SK-N-MC (cell line): Measurements from ENCODE around the gene POR.

ENCODE experiments used
- DNase-seq: peaks from one replicate; pipeline ENCODE4 v3.0.0-alpha.2; 2011; ENCODE audit warnings: low read depth, low spot score
- H3K27ac ChIP-seq: fragments of 200-600 bp; sonication (generic); 2 replicates; pipeline ENCODE4 v1.5.1; 2016; ENCODE audit warnings: mixed run types
- H3K36me3 ChIP-seq: fragments of 200-600 bp; sonication (generic); 2 replicates; pipeline ENCODE4 v1.6.1; 2017; ENCODE audit warnings: antibody characterized with exemption, low read length, mixed read lengths; ENCODE audit not compliant: insufficient read depth
- H3K4me3 ChIP-seq: fragments of 200-600 bp; sonication (generic); 2 replicates; pipeline ENCODE4 v1.5.1; 2016
- H3K9ac ChIP-seq: fragments of 200-600 bp; sonication (generic); 2 replicates; pipeline ENCODE4 v1.8.0; 2017; ENCODE audit warnings: mixed run types, mixed read lengths; ENCODE audit not compliant: insufficient read length
- H3K9me3 ChIP-seq: fragments of 200-600 bp; sonication (generic); 2 replicates; pipeline ENCODE4 v1.6.1; 2017; ENCODE audit warnings: low read depth, mild to moderate bottlenecking, antibody characterized with exemption, low read length, moderate library complexity, mixed read lengths
- EZH2 ChIP-seq: fragments of 200-600 bp; sonication (generic); IDR thresholded peaks from one replicate; pipeline ENCODE4 v1.6.1; 2017; ENCODE audit warnings: antibody characterized with exemption
- FOXP2 ChIP-seq: optimal IDR thresholded peaks from 2 replicates; pipeline ENCODE3; 2011; ENCODE audit warnings: mild to moderate bottlenecking, moderate library complexity; ENCODE audit not compliant: insufficient read depth; ENCODE audit errors: extremely low read length, control extremely low read depth
- POLR2AphosphoS5 ChIP-seq: IDR thresholded peaks from 2 replicates; pipeline ENCODE4 v1.6.1; 2012; ENCODE audit warnings: mild to moderate bottlenecking, low read depth, low read length, borderline replicate concordance

The POR gene

GRCh38 chr7:75922966-75923603 lies 8.1 kb downstream of the POR start:
- H3K36me3 ChIP-seq, result no peaks in the 10 kb centered on the region
- no peak overlapping the region for H3K9ac ChIP-seq
- no peak overlapping the region for H3K4me3 ChIP-seq
- H3K27ac ChIP-seq, result no peak overlapping the region
- no peak for DNase-seq
- no peaks in the 10 kb centered on the region for H3K9me3 ChIP-seq
- TF ChIP-seq FOXP2 (no peak), EZH2 (no peak), POLR2AphosphoS5 (no peak)

GRCh38 chr7:75924256-75924655 lies 9.3 kb downstream of the POR start:
- no peak overlapping the region for H3K27ac ChIP-seq
- no peaks in the 10 kb centered on the region for H3K36me3 ChIP-seq
- H3K9me3 ChIP-seq, result no peaks in the 10 kb centered on the region
- no peak for DNase-seq
- H3K9ac ChIP-seq, result no peak overlapping the region
- TF ChIP-seq EZH2 (no peak), FOXP2 (no peak), POLR2AphosphoS5 (no peak)
- no peak overlapping the region for H3K4me3 ChIP-seq

GRCh38 chr7:75924889-75925288 lies 9.9 kb downstream of the POR start:
- TF ChIP-seq EZH2, result no peak
- no peak for TF ChIP-seq POLR2AphosphoS5
- no peak for TF ChIP-seq FOXP2
- Histone ChIP-seq H3K4me3 (no peak overlapping the region), H3K9ac (no peak overlapping the region), H3K36me3 (no peaks in the 10 kb centered on the region), H3K9me3 (no peaks in the 10 kb centered on the region), H3K27ac (no peak overlapping the region)
- DNase-seq, result no peak

GRCh38 chr7:75925717-75926435 lies 10.9 kb downstream of the POR start:
- Histone ChIP-seq H3K4me3 (no peak overlapping the region), H3K27ac (no peak overlapping the region), H3K9me3 (no peaks in the 10 kb centered on the region), H3K36me3 (no peaks in the 10 kb centered on the region), H3K9ac (no peak overlapping the region)
- DNase-seq, result no peak
- TF ChIP-seq EZH2 (no peak), POLR2AphosphoS5 (no peak), FOXP2 (no peak)

GRCh38 chr7:75928568-75928914 lies 13.6 kb downstream of the POR start:
- Histone ChIP-seq H3K27ac (no peak overlapping the region), H3K36me3 (no peaks in the 10 kb centered on the region), H3K9ac (no peak overlapping the region), H3K4me3 (no peak overlapping the region), H3K9me3 (no peaks in the 10 kb centered on the region)
- TF ChIP-seq EZH2 (no peak), POLR2AphosphoS5 (no peak), FOXP2 (no peak)
- DNase-seq, result no peak

GRCh38 chr7:75931680-75932079 lies 16.7 kb downstream of the POR start:
- Histone ChIP-seq H3K27ac (no peak overlapping the region), H3K36me3 (no peaks in the 10 kb centered on the region), H3K9ac (no peak overlapping the region), H3K4me3 (no peak overlapping the region), H3K9me3 (no peaks in the 10 kb centered on the region)
- TF ChIP-seq POLR2AphosphoS5 (no peak), FOXP2 (no peak), EZH2 (no peak)
- DNase-seq, result no peak

- Histone ChIP-seq H3K27ac (no peak overlapping the region), H3K9ac (no peak overlapping the region), H3K9me3 (no peaks in the 10 kb centered on the region), H3K36me3 (no peaks in the 10 kb centered on the region), H3K4me3 (no peak overlapping the region)
- no peak for TF ChIP-seq EZH2
- no peak for TF ChIP-seq POLR2AphosphoS5
- TF ChIP-seq FOXP2, result no peak
- DNase-seq, result no peak
Measured at GRCh38 chr7:75937958-75938786, 23.2 kb downstream of the POR start.

GRCh38 chr7:75938921-75939320 lies 24.0 kb downstream of the POR start:
- Histone ChIP-seq H3K4me3 (no peak overlapping the region), H3K36me3 (no peaks in the 10 kb centered on the region), H3K9ac (no peak overlapping the region), H3K9me3 (no peaks in the 10 kb centered on the region), H3K27ac (no peak overlapping the region)
- no peak for TF ChIP-seq POLR2AphosphoS5
- TF ChIP-seq FOXP2, result no peak
- TF ChIP-seq EZH2, result no peak
- DNase-seq, result no peak
